ENCODE results near the gene ZNF45. TPM values are rescaled to one million over a fixed set of nuclear protein-coding genes. Genes with fewer than 3 reads are reported as not detected.

Gene ZNF45
- total RNA-seq, 1 experiment from 2014 or later = 15.2 TPM

GRCh38 chr19:43941209-43941608 lies 6.1 kb upstream of the ZNF45 start:
- Histone ChIP-seq H3K4me1 (ENCODE audit: control insufficient read depth in 1 of 2, insufficient read depth in 2 of 2, low read length in 2 of 2) (no peaks in the 10 kb centered on the region), H4K20me1 (ENCODE audit: insufficient read depth) (no peaks in the 10 kb centered on the region), H3K9me2 (ENCODE audit: insufficient read depth) (no peaks in the 10 kb centered on the region), H3K27ac (ENCODE audit: low read depth, low read length) (no peak overlapping the region), H2AFZ (ENCODE audit: low read depth, low read length, poor library complexity, severe bottlenecking) (no peak overlapping the region), H3K36me3 (ENCODE audit: control insufficient read depth in 1 of 2, insufficient read depth in 2 of 2, low read length in 2 of 2) (no peaks in the 10 kb centered on the region), H3K27me3 (ENCODE audit: insufficient read depth, low read length) (no peaks in the 10 kb centered on the region), H3K4me2 (ENCODE audit: low read length) (no peak overlapping the region), H3K4me3 (replicated peaks in 1 of 2; ENCODE audit: low read depth in 1 of 2, low read length in 2 of 2) (no peak overlapping the region), H3K9me3 (ENCODE audit: control insufficient read depth in 1 of 2, insufficient read depth in 1 of 2, low read depth in 1 of 2, low read length in 2 of 2) (no peaks in the 10 kb centered on the region), H3K9ac (ENCODE audit: low read length) (no peak overlapping the region), H3K79me2 (ENCODE audit: insufficient read depth, low read length) (no peaks in the 10 kb centered on the region)
- intact Hi-C loops (cut with micrococcal nuclease) = loop anchor here (10.0 kb wide), 1 partner anchor 506 kb away; no protein-coding TSS in a partner anchor
- ChIA-PET POLR2A (no interaction called here), RAD21 (ENCODE audit: low non-redundant PET in 1 of 2, low total read pairs in 2 of 2, uncharacterized antibody in 2 of 2, unreplicated experiment in 2 of 2) (no interaction called here), CTCF (no interaction called here)
- no peak for ATAC-seq
- no TSS peak for BruUV-seq (replicated peaks)
- DNase-seq (ENCODE audit: low read depth, low spot score) = no peak
- TF ChIP-seq ZNF274 (IDR thresholded peaks at IDR 0.05; ENCODE audit: low read depth, low read length) (no peak), SRF (IDR thresholded peaks at IDR 0.05; ENCODE audit: low read depth) (no peak), SP1 (IDR thresholded peaks at IDR 0.05; ENCODE audit: low read depth) (no peak), YY1 (IDR thresholded peaks at IDR 0.05; ENCODE audit: extremely low read depth, insufficient replicate concordance, low read depth, low read length) (no peak), SIN3A (IDR thresholded peaks at IDR 0.05; ENCODE audit: low read depth) (no peak), EZH2phosphoT487 (IDR thresholded peaks at IDR 0.05; ENCODE audit: borderline replicate concordance) (no peak)
- TF ChIP-seq, protein P1, sequence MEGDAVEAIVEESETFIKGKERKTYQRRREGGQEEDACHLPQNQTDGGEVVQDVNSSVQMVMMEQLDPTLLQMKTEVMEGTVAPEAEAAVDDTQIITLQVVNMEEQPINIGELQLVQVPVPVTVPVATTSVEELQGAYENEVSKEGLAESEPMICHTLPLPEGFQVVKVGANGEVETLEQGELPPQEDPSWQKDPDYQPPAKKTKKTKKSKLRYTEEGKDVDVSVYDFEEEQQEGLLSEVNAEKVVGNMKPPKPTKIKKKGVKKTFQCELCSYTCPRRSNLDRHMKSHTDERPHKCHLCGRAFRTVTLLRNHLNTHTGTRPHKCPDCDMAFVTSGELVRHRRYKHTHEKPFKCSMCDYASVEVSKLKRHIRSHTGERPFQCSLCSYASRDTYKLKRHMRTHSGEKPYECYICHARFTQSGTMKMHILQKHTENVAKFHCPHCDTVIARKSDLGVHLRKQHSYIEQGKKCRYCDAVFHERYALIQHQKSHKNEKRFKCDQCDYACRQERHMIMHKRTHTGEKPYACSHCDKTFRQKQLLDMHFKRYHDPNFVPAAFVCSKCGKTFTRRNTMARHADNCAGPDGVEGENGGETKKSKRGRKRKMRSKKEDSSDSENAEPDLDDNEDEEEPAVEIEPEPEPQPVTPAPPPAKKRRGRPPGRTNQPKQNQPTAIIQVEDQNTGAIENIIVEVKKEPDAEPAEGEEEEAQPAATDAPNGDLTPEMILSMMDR (IDR thresholded peaks at IDR 0.05 in 2 of 3, conservative IDR thresholded peaks at IDR 0.05 in 1 of 3; ENCODE audit: borderline replicate concordance in 1 of 3, insufficient read depth in 1 of 3, low read depth in 2 of 3, low read length in 2 of 3) = no peak

DNA sequence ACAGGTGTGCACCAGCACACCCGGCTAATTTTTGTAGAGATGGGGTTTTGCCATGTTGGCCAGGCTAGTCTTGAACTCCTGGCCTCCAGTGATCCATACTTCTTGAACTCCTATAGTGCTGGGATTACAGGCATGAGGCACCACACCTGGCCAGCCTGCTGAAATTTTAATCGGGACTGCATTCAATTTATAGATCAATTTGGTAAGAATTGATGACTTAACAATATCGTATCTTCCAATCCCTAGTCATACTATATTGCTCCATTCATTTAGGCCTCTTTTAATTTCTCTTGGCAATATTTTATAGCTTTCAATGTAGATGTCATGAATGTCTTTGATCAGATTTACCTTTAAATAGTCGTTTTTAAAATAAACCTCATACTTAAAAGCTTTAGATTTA lies 5.6 kb upstream of the ZNF45 start:
- POLR2A ChIA-PET = no interaction called here
- CTCF ChIA-PET = no interaction called here
- ATAC-seq = no peak
- TF ChIP-seq ZBTB33 (IDR thresholded peaks at IDR 0.05; ENCODE audit: extremely low read depth, insufficient replicate concordance, low read length) (no peak), TCF7L2 (IDR thresholded peaks at IDR 0.05; ENCODE audit: borderline replicate concordance, extremely low read depth, insufficient read depth, insufficient read length) (no peak), YY1 (IDR thresholded peaks at IDR 0.05; ENCODE audit: extremely low read depth, insufficient replicate concordance, low read depth, low read length) (no peak), SP1 (IDR thresholded peaks at IDR 0.05; ENCODE audit: low read depth) (no peak), EZH2 (IDR thresholded peaks at IDR 0.05) (no peak), REST (IDR thresholded peaks at IDR 0.05; ENCODE audit: low read depth) (no peak)

More for the DNA sequence above, 5.6 kb upstream of the ZNF45 start:
- H3K9ac ChIP-seq (ENCODE audit: low read length) = no peak overlapping the region
- H3K4me3 ChIP-seq (replicated peaks in 1 of 2; ENCODE audit: low read depth in 1 of 2, low read length in 2 of 2) = no peak overlapping the region
- H3K4me1 ChIP-seq (ENCODE audit: control insufficient read depth in 1 of 2, insufficient read depth in 2 of 2, low read length in 2 of 2) = peaks cover 0 to under 1% of the 10 kb centered on the region in 2 experiments; a peak in 1 of 4 replicates
- H3K27me3 ChIP-seq (ENCODE audit: insufficient read depth, low read length) = no peaks in the 10 kb centered on the region
- H3K79me2 ChIP-seq (ENCODE audit: insufficient read depth, low read length) = no peaks in the 10 kb centered on the region
- H3K9me3 ChIP-seq (ENCODE audit: control insufficient read depth in 1 of 2, insufficient read depth in 1 of 2, low read depth in 1 of 2, low read length in 2 of 2) = no peaks in the 10 kb centered on the region
- no peaks in the 10 kb centered on the region for H3K36me3 ChIP-seq (ENCODE audit: control insufficient read depth in 1 of 2, insufficient read depth in 2 of 2, low read length in 2 of 2)
- H3K4me2 ChIP-seq (ENCODE audit: low read length) = no peak overlapping the region
- H3K27ac ChIP-seq (ENCODE audit: low read depth, low read length) = no peak overlapping the region
- no peak overlapping the region for H2AFZ ChIP-seq (ENCODE audit: low read depth, low read length, poor library complexity, severe bottlenecking)
- DNase-seq (ENCODE audit: low read depth, low spot score) = no peak
- RAD21 ChIA-PET (ENCODE audit: low non-redundant PET in 1 of 2, low total read pairs in 2 of 2, uncharacterized antibody in 2 of 2, unreplicated experiment in 2 of 2) = no interaction called here
- intact Hi-C loops (cut with micrococcal nuclease) = loop anchor here (10.0 kb wide), 1 partner anchor 506 kb away; no protein-coding TSS in a partner anchor
- H3K9me2 ChIP-seq (ENCODE audit: insufficient read depth) = no peaks in the 10 kb centered on the region
- BruUV-seq (replicated peaks) = no TSS peak
- H4K20me1 ChIP-seq (ENCODE audit: insufficient read depth) = no peaks in the 10 kb centered on the region

Data from HCT116 (cell line).